Loucy (cell line): ENCODE data around the gene CLCNKB.
"Not testable (repeated sequence)": the region's sequence is repeated elsewhere in the genome, so short reads cannot be mapped to it uniquely, and the experiment has no call there.

ENCODE experiments used
- H2AFZ ChIP-seq: fragments of 200-600 bp; sonication (generic); 2 replicates; pipeline ENCODE4 v1.6.0; 2016; ENCODE audit warnings: antibody characterized with exemption, mild to moderate bottlenecking, low read length, moderate library complexity
- H3F3A ChIP-seq: fragments of 200-600 bp; 2 replicates; pipeline ENCODE4 v1.6.0; 2016; ENCODE audit warnings: antibody characterized with exemption, low read depth, mild to moderate bottlenecking
- H3K27me3 ChIP-seq: fragments of 200-600 bp; sonication (generic); 2 replicates; pipeline ENCODE4 v1.6.1; 2014; ENCODE audit warnings: low read length, mild to moderate bottlenecking; ENCODE audit not compliant: insufficient read depth, poor library complexity, severe bottlenecking
- H3K36me3 ChIP-seq: fragments of 200-600 bp; sonication (generic); 2 replicates; pipeline ENCODE4 v1.6.1; 2016; ENCODE audit warnings: low read length; ENCODE audit not compliant: insufficient read depth
- H3K4me1 ChIP-seq: fragments of 200-600 bp; sonication (generic); 2 replicates; pipeline ENCODE4 v1.5.1; 2014; ENCODE audit warnings: low read length, mild to moderate bottlenecking; ENCODE audit not compliant: insufficient read depth, poor library complexity, severe bottlenecking
- H3K4me2 ChIP-seq: fragments of 200-600 bp; sonication (generic); 2 replicates; pipeline ENCODE4 v1.6.0; 2014; ENCODE audit warnings: antibody characterized with exemption, low read length, low read depth, mild to moderate bottlenecking; ENCODE audit not compliant: poor library complexity, severe bottlenecking
- H3K4me3 ChIP-seq: fragments of 200-600 bp; sonication (generic); 2 replicates; pipeline ENCODE4 v1.5.1; 2014; ENCODE audit warnings: low read length, mild to moderate bottlenecking, mixed read lengths; ENCODE audit not compliant: poor library complexity, severe bottlenecking
- H3K79me2 ChIP-seq: fragments of 200-600 bp; sonication (generic); 2 replicates; pipeline ENCODE4 v1.6.1; 2014; ENCODE audit warnings: low read length; ENCODE audit not compliant: insufficient read depth
- H3K9ac ChIP-seq: fragments of 200-600 bp; sonication (generic); 2 replicates; pipeline ENCODE4 v1.6.0; 2014; ENCODE audit warnings: mild to moderate bottlenecking, low read depth, low read length, moderate library complexity; ENCODE audit not compliant: poor library complexity, severe bottlenecking
- H3K9me2 ChIP-seq: fragments of 200-600 bp; sonication (generic); replicated peaks from 2 replicates; pipeline ENCODE4 v1.6.1; 2016; ENCODE audit warnings: low read depth, low read length, mixed read lengths
- H3K9me3 ChIP-seq: fragments of 200-600 bp; sonication (generic); 2 replicates; pipeline ENCODE4 v1.6.1; 2014; ENCODE audit warnings: mild to moderate bottlenecking, antibody characterized with exemption, low read length, low read depth; ENCODE audit not compliant: insufficient read depth
- H4K20me1 ChIP-seq: fragments of 200-600 bp; sonication (generic); 2 replicates; pipeline ENCODE4 v1.6.0; 2014; ENCODE audit warnings: antibody characterized with exemption, low read length, mild to moderate bottlenecking; ENCODE audit not compliant: insufficient read depth, poor library complexity, severe bottlenecking
- CTCF ChIP-seq: fragments of 200-600 bp; sonication (generic); conservative IDR thresholded peaks from 2 replicates; pipeline ENCODE4 v1.5.1; 2014; ENCODE audit warnings: mild to moderate bottlenecking, antibody characterized with exemption, low read length
- EZH2phosphoT487 ChIP-seq: fragments of 200-600 bp; IDR thresholded peaks from 2 replicates; pipeline ENCODE4 v1.6.1; 2018; ENCODE audit warnings: antibody characterized with exemption, mild to moderate bottlenecking, moderate library complexity, borderline replicate concordance

CLCNKB gene

GRCh38 chr1:16022393-16022792 lies 21.2 kb upstream of the CLCNKB start:
- no peaks in the 10 kb centered on the region for H3K4me1 ChIP-seq

GRCh38 chr1:16023050-16023653 lies 20.4 kb upstream of the CLCNKB start:
- H3K4me3 ChIP-seq: no peak overlapping the region
- no peak overlapping the region for H3K9ac ChIP-seq
- H3K4me1 ChIP-seq: no peaks in the 10 kb centered on the region
- H3K27me3 ChIP-seq: no peaks in the 10 kb centered on the region
- no peaks in the 10 kb centered on the region for H3K79me2 ChIP-seq
- no peaks in the 10 kb centered on the region for H3K36me3 ChIP-seq
- no peaks in the 10 kb centered on the region for H4K20me1 ChIP-seq
- TF ChIP-seq CTCF: no peak
- TF ChIP-seq EZH2phosphoT487: no peak
- no peaks in the 10 kb centered on the region for H3K9me2 ChIP-seq
- H3K9me3 ChIP-seq: no peaks in the 10 kb centered on the region
- H2AFZ ChIP-seq: no peak overlapping the region
- no peaks in the 10 kb centered on the region for H3F3A ChIP-seq
- H3K4me2 ChIP-seq: no peak overlapping the region

More at GRCh38 chr1:16022393-16022792, 21.2 kb upstream of the CLCNKB start:
- no peaks in the 10 kb centered on the region for H3K36me3 ChIP-seq
- H3K9me2 ChIP-seq: no peaks in the 10 kb centered on the region
- H4K20me1 ChIP-seq: no peaks in the 10 kb centered on the region
- H2AFZ ChIP-seq: no peak overlapping the region
- TF ChIP-seq CTCF (no peak), EZH2phosphoT487 (no peak)
- no peak overlapping the region for H3K4me2 ChIP-seq
- H3F3A ChIP-seq: no peaks in the 10 kb centered on the region
- no peak overlapping the region for H3K9ac ChIP-seq
- no peak overlapping the region for H3K4me3 ChIP-seq
- no peaks in the 10 kb centered on the region for H3K79me2 ChIP-seq
- no peaks in the 10 kb centered on the region for H3K27me3 ChIP-seq
- H3K9me3 ChIP-seq: no peaks in the 10 kb centered on the region

GRCh38 chr1:16026302-16026701 lies 17.3 kb upstream of the CLCNKB start:
- H3K9me2 ChIP-seq, H3K27me3 ChIP-seq, H3K36me3 ChIP-seq, H3K9ac ChIP-seq, H3F3A ChIP-seq, H2AFZ ChIP-seq, H3K4me1 ChIP-seq, H4K20me1 ChIP-seq, H3K79me2 ChIP-seq, H3K4me2 ChIP-seq, H3K4me3 ChIP-seq, H3K9me3 ChIP-seq: not testable (repeated sequence)
